K562 (cell line): ENCODE results near the gene LGR6. TPM values are rescaled to one million over a fixed set of nuclear protein-coding genes. Genes with fewer than 3 reads are reported as not detected.

Experiments used
- DMBX1 ChIP-seq: fragments of 250-450 bp; sonication (Bioruptor Pico); IDR thresholded peaks from 2 replicates; pipeline ENCODE4 v1.8.0; 2022; ENCODE audit warnings: inconsistent platforms, mild to moderate bottlenecking, moderate library complexity, borderline replicate concordance
- GTF2A2 ChIP-seq: IDR thresholded peaks from 2 replicates; pipeline ENCODE4 v1.6.1; 2016; ENCODE audit warnings: mild to moderate bottlenecking, missing genetic modification characterization, missing compliant biosample characterization
- ILF3 ChIP-seq: fragments of 450-650 bp; IDR thresholded peaks from 2 replicates; pipeline ENCODE4 v1.6.1; 2018; ENCODE audit warnings: antibody characterized with exemption, mild to moderate bottlenecking, moderate library complexity, borderline replicate concordance
- KAT7 ChIP-seq: sonication (generic); formaldehyde crosslinking; IDR thresholded peaks from 2 replicates; pipeline ENCODE4 v1.8.0; 2022; ENCODE audit warnings: missing genetic modification reagents, mild to moderate bottlenecking, borderline replicate concordance
- MAFF ChIP-seq: IDR thresholded peaks from 2 replicates; pipeline ENCODE4 v1.6.1; 2012; ENCODE audit warnings: low read length, improper control_type of control experiment
- MYBL2 ChIP-seq, 2 experiments: fragments of 450-650 bp in 1 of 2; sonication (generic) in 1 of 2; formaldehyde crosslinking in 1 of 2; IDR thresholded peaks; 2 replicates each; pipeline versions ENCODE4 v1.6.1 to v1.8.1; 2017 to 2022; ENCODE audit warnings: borderline replicate concordance in 1 of 2, inconsistent platforms in 1 of 2, low read depth in 1 of 2, mild to moderate bottlenecking in 1 of 2, missing genetic modification reagents in 1 of 2, moderate library complexity in 1 of 2
- NCOA2 ChIP-seq, 2 experiments: fragments of 450-650 bp; IDR thresholded peaks; 2 replicates each; pipeline ENCODE4 v1.6.1; 2018; ENCODE audit warnings: mild to moderate bottlenecking in 2 of 2, moderate library complexity in 1 of 2; ENCODE audit not compliant: partially characterized antibody in 2 of 2
- NCOR1 ChIP-seq: fragments of 450-650 bp; IDR thresholded peaks from 2 replicates; pipeline ENCODE4 v1.6.1; 2016; ENCODE audit warnings: mild to moderate bottlenecking, moderate library complexity
- RAD51 ChIP-seq: fragments of 450-650 bp; IDR thresholded peaks from 2 replicates; pipeline ENCODE4 v1.7.1; 2016; ENCODE audit warnings: low read depth, mild to moderate bottlenecking, borderline replicate concordance
- SAFB ChIP-seq: fragments of 200-400 bp; formaldehyde crosslinking; IDR thresholded peaks from 2 replicates; pipeline ENCODE4 v1.6.1; 2017; ENCODE audit warnings: low read depth, low read length, borderline replicate concordance
- TAL1 ChIP-seq: fragments of 450-650 bp; IDR thresholded peaks from 2 replicates; pipeline ENCODE4 v1.6.1; 2016; ENCODE audit warnings: mild to moderate bottlenecking
- THRAP3 ChIP-seq: fragments of 450-650 bp; IDR thresholded peaks from 2 replicates; pipeline ENCODE4 v1.6.1; 2016; ENCODE audit warnings: mild to moderate bottlenecking, inconsistent platforms, borderline replicate concordance
- ZNF197 ChIP-seq: fragments of 200-800 bp; sonication (Bioruptor generic); IDR thresholded peaks from 2 replicates; pipeline ENCODE4 v1.6.1; 2016; ENCODE audit warnings: low read depth, missing genetic modification characterization, missing compliant biosample characterization
- ZNF766 ChIP-seq: fragments of 200-800 bp; sonication (Bioruptor generic); conservative IDR thresholded peaks from 2 replicates; pipeline ENCODE4 v1.6.1; 2016; ENCODE audit warnings: missing genetic modification characterization, missing compliant biosample characterization
- polyA plus RNA-seq, 8 experiments: library from polyadenylated mRNA; depleted of rRNA in 4 of 8; stranded (reverse) in 5 of 8; unstranded in 3 of 8; fragments of >200 nt; fragmentation: Nextera tagmentation in 2 of 8; fragmentation: Illumina TruSeq in 1 of 8; extraction: Ambion mirVana in 2 of 8; extraction: Trizol in 1 of 8; gene quantifications; 2 replicates each; pipeline versions ENCODE4 v1.2.1 to v1.2.3, GENCODE V29; 2011 to 2014; ENCODE audit warnings: inconsistent platforms in 1 of 8, missing spikeins in 1 of 8
- total RNA-seq, 7 experiments: library from RNA; depleted of rRNA in 6 of 7; stranded (reverse); fragments of >200 nt in 6 of 7; fragmentation: Illumina TruSeq in 2 of 7; extraction: Trizol in 2 of 7; gene quantifications; 2 replicates each; pipeline versions ENCODE4 v1.2.1 to v1.2.3, GENCODE V29; 2011 to 2021; ENCODE audit warnings: low replicate concordance in 1 of 7
- TF ChIP-seq, protein P1 (sequence below): fragments of 450-650 bp; formaldehyde crosslinking; IDR thresholded peaks from 2 replicates; pipeline ENCODE4 v1.4.0; 2022; ENCODE audit warnings: missing genetic modification characterization
- TF ChIP-seq, protein P2 (sequence below): fragments of 250-450 bp; sonication (Bioruptor Pico); IDR thresholded peaks from 2 replicates; pipeline ENCODE4 v1.5.0; 2021; ENCODE audit warnings: mild to moderate bottlenecking, borderline replicate concordance
- TF ChIP-seq, protein P3 (sequence below), 3 experiments: fragments of 200-800 bp in 1 of 3; sonication (Bioruptor generic) in 1 of 3; sonication (generic) in 1 of 3; formaldehyde crosslinking in 1 of 3; IDR thresholded peaks; 2 replicates each; pipeline versions ENCODE4 v1.6.1 to v1.8.0; 2016 to 2022; ENCODE audit warnings: mild to moderate bottlenecking in 2 of 3, missing compliant biosample characterization in 2 of 3, missing genetic modification characterization in 2 of 3, missing genetic modification reagents in 1 of 3
- TF ChIP-seq, protein P4 (sequence below): fragments of 450-650 bp; conservative IDR thresholded peaks from 2 replicates; pipeline ENCODE4 v1.6.1; 2016; ENCODE audit warnings: missing genetic modification characterization, low read depth, mild to moderate bottlenecking, missing compliant biosample characterization, moderate library complexity
- TF ChIP-seq, protein P5 (sequence below): fragments of 450-650 bp; IDR thresholded peaks from 2 replicates; pipeline ENCODE4 v1.6.1; 2016; ENCODE audit warnings: low read depth, mild to moderate bottlenecking, moderate library complexity

LGR6 gene
- total and polyA plus RNA-seq, 9 of the 15 experiments (the other 6 are each of a cell fraction or from before 2014, with no cell fraction given), result 0.01 to 0.54 (median 0.17) TPM; not detected in 1

DNA sequence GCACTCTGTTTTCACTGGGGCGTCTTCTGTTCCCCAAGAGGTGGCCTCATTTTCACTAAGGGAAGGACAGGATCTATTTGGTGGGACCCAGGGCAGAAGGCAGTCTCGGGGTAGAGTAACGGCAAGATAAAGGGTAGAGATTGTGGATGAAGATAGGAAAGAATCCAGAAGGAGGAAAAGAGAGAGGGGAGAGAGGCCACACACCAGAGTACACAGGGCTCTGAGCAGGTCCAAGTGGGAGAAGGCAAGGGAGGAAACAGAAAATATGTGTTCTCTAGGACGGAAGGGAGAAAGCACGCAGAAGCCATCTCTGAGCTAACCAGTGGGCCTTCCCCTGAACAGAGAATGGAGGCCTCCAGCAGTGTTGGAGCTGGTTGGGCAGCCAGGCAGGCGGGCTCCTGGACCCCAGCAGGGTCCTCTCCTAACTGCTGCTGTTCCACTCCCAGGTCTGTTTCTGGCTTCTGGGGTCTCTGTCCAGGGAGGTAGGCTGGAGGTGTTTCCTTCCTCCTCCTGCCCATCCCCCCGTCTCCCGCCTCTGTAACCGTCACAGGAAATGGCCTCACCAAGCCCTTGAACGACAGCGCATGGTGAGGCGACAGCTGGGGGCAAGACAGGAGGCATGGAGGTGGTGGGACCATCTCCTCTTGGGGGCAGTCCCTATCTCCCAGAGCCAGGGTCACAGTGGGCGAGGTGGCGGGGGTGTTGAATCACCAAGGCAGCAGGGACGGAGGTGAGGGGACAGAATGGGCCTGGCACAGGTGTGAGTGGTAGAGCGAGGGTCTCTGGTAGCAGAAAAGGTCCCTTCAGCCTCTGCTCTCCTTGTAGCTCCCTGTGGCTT lies 33.8 kb upstream of the LGR6 start (continued):
- TF ChIP-seq, protein P1, sequence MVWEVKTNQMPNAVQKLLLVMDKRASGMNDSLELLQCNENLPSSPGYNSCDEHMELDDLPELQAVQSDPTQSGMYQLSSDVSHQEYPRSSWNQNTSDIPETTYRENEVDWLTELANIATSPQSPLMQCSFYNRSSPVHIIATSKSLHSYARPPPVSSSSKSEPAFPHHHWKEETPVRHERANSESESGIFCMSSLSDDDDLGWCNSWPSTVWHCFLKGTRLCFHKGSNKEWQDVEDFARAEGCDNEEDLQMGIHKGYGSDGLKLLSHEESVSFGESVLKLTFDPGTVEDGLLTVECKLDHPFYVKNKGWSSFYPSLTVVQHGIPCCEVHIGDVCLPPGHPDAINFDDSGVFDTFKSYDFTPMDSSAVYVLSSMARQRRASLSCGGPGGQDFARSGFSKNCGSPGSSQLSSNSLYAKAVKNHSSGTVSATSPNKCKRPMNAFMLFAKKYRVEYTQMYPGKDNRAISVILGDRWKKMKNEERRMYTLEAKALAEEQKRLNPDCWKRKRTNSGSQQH (CRISPR knock-in tag), result peak; percentile 95
- TF ChIP-seq THRAP3 (0 out of 2 replicates have a peak, but pooled peaks have one; percentile 64), NCOR1 (peak; percentile 29; the same call in 1 of the 2 replicates), MAFF (no peak), NCOA2 (IDR thresholded peaks at IDR 0.05; ENCODE audit: partially characterized antibody in 2 of 2) (no peak), TAL1 (no peak), ZNF197 (no peak), DMBX1 (peak; percentile 87; the same call in 1 of the 2 replicates), GTF2A2 (tag) (peak; percentile 45; the same call in 1 of the 2 replicates), ZNF766 (peak; percentile 63), RAD51 (no peak), MYBL2 (IDR thresholded peaks at IDR 0.05; ENCODE audit: low read depth) (no peak), MYBL2 (CRISPR knock-in tag; IDR thresholded peaks at IDR 0.05; ENCODE audit: borderline replicate concordance) (no peak), SAFB (no peak), ILF3 (no peak; the same call in 1 of the 2 replicates), KAT7 (CRISPR knock-in tag) (peak; percentile 19; the same call in 1 of the 2 replicates)
- TF ChIP-seq, protein P2, sequence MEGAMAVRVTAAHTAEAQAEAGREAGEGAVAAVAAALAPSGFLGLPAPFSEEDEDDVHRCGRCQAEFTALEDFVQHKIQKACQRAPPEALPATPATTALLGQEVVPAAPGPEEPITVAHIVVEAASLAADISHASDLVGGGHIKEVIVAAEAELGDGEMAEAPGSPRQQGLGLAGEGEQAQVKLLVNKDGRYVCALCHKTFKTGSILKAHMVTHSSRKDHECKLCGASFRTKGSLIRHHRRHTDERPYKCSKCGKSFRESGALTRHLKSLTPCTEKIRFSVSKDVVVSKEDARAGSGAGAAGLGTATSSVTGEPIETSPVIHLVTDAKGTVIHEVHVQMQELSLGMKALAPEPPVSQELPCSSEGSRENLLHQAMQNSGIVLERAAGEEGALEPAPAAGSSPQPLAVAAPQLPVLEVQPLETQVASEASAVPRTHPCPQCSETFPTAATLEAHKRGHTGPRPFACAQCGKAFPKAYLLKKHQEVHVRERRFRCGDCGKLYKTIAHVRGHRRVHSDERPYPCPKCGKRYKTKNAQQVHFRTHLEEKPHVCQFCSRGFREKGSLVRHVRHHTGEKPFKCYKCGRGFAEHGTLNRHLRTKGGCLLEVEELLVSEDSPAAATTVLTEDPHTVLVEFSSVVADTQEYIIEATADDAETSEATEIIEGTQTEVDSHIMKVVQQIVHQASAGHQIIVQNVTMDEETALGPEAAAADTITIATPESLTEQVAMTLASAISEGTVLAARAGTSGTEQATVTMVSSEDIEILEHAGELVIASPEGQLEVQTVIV (CRISPR knock-in tag), result no peak
- TF ChIP-seq, protein P3, sequence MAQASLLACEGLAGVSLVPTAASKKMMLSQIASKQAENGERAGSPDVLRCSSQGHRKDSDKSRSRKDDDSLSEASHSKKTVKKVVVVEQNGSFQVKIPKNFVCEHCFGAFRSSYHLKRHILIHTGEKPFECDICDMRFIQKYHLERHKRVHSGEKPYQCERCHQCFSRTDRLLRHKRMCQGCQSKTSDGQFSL (CRISPR knock-in tag; IDR thresholded peaks at IDR 0.05), result no peak; the same call in 1 of the 2 replicates
- TF ChIP-seq, protein P3 (tag; IDR thresholded peaks at IDR 0.05), result peak; percentile 23 to 76; a peak in 1 of 4 replicates
- TF ChIP-seq, protein P4, sequence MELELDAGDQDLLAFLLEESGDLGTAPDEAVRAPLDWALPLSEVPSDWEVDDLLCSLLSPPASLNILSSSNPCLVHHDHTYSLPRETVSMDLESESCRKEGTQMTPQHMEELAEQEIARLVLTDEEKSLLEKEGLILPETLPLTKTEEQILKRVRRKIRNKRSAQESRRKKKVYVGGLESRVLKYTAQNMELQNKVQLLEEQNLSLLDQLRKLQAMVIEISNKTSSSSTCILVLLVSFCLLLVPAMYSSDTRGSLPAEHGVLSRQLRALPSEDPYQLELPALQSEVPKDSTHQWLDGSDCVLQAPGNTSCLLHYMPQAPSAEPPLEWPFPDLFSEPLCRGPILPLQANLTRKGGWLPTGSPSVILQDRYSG (tag), result peak; percentile 27; the same call in 1 of the 2 replicates
- TF ChIP-seq, protein P5, sequence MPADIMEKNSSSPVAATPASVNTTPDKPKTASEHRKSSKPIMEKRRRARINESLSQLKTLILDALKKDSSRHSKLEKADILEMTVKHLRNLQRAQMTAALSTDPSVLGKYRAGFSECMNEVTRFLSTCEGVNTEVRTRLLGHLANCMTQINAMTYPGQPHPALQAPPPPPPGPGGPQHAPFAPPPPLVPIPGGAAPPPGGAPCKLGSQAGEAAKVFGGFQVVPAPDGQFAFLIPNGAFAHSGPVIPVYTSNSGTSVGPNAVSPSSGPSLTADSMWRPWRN, result no peak
